Gastrocnemius medialis (tissue), 4 donors: ENCODE data around the gene PLPP3. TPM values are rescaled to one million over a fixed set of nuclear protein-coding genes. Genes with fewer than 3 reads are reported as not detected.

Experiments
- ATAC-seq, 2 donors: fragments of 150-250 bp; one replicate each; pipeline ENCODE4 v1.9.1; 2016
- DNase-seq, 2 donors: peaks; one replicate each; pipeline ENCODE4 v3.0.0-alpha.2; 2019
- H3K27ac ChIP-seq, 4 donors: fragments of 200-600 bp; sonication (generic); 1 replicate in 1 of 4; 2 replicates in 3 of 4; pipeline ENCODE4 v1.5.1; 2016 to 2018; ENCODE audit warnings: mild to moderate bottlenecking in 2 of 4, moderate library complexity in 1 of 4
- H3K27me3 ChIP-seq, 3 donors: fragments of 200-600 bp; sonication (generic) in 2 of 3; 1 replicate in 1 of 3; 2 replicates in 2 of 3; pipeline versions ENCODE4 v1.5.1 to v1.6.0; 2016 to 2019; ENCODE audit warnings: mild to moderate bottlenecking in 1 of 3, moderate library complexity in 1 of 3
- H3K36me3 ChIP-seq, 2 donors: fragments of 200-600 bp; sonication (generic) in 1 of 2; one replicate each; pipeline ENCODE4 v1.5.1; 2017 to 2018
- H3K4me1 ChIP-seq, 2 donors: fragments of 200-600 bp; sonication (generic) in 1 of 2; one replicate each; pipeline ENCODE4 v1.5.1; 2016 to 2017; ENCODE audit warnings: mild to moderate bottlenecking in 2 of 2
- H3K4me3 ChIP-seq, 4 donors: fragments of 200-600 bp; sonication (generic) in 3 of 4; 1 replicate in 1 of 4; 2 replicates in 3 of 4; pipeline ENCODE4 v1.5.1; 2016 to 2019; ENCODE audit warnings: mild to moderate bottlenecking in 2 of 4
- H3K9me3 ChIP-seq, 3 donors: fragments of 200-600 bp; sonication (generic) in 2 of 3; 1 replicate in 1 of 3; 2 replicates in 2 of 3; pipeline ENCODE4 v1.5.1; 2016 to 2019
- CTCF ChIP-seq, 5 experiments: fragments of 450-650 bp in 3 of 5; fragments of 200-600 bp in 2 of 5; sonication (generic) in 2 of 5; IDR thresholded peaks in 4 of 5; conservative IDR thresholded peaks in 1 of 5; 1 replicate in 4 of 5; 2 replicates in 1 of 5; pipeline ENCODE4 v1.5.1; 2016 to 2019; ENCODE audit warnings: antibody characterized with exemption in 5 of 5, mild to moderate bottlenecking in 3 of 5, moderate library complexity in 3 of 5
- POLR2A ChIP-seq, 2 donors: fragments of 450-650 bp; IDR thresholded peaks; one replicate each; pipeline ENCODE4 v1.6.1; 2017; ENCODE audit warnings: antibody characterized with exemption in 2 of 2, mild to moderate bottlenecking in 2 of 2, moderate library complexity in 2 of 2
- in situ Hi-C, 4 donors: fragments of 200-750 bp; cut with MboI; loops; one replicate each; pipeline versions ENCODE4 v1.15.0 to v1.8.0; 2017; ENCODE audit warnings: low sequenced_read_pairs in 4 of 4
- intact Hi-C: fragments of 100-400 bp; cut with DNase I; formaldehyde crosslinking; loops from one replicate; pipeline ENCODE4 v1.15.1; 2023; ENCODE audit warnings: low total_unique reads
- total RNA-seq, 4 donors: library from RNA; depleted of rRNA; stranded (reverse); fragments of >200 nt; gene quantifications; one replicate each; pipeline versions ENCODE4 v1.1.0 to v1.2.3, GENCODE V29; 2016

The PLPP3 gene
- total RNA-seq, 4 donors from 2014 or later, result 53.2 to 71.5 (median 55.5) TPM

- no peak for TF ChIP-seq CTCF (IDR thresholded peaks at IDR 0.05 in 4 of 5, conservative IDR thresholded peaks at IDR 0.05 in 1 of 5)
- no peak for TF ChIP-seq POLR2A (IDR thresholded peaks at IDR 0.05)
- Histone ChIP-seq H3K9me3 (no peaks in the 10 kb centered on the region), H3K36me3 (no peaks in the 10 kb centered on the region), H3K27ac (peak overlapping the region in 1 of 4 donors; percentile 73), H3K4me1 (peaks cover 58 to 75% of the 10 kb centered on the region in 2 donors), H3K27me3 (no peaks in the 10 kb centered on the region), H3K4me3 (no peak overlapping the region)
- in situ Hi-C loops, result loop anchor here in 1 of 4 donors (10.0 kb wide), 1 partner anchor 55 kb away; no protein-coding TSS in a partner anchor
- no peak for DNase-seq
- no peak for ATAC-seq
- intact Hi-C loops, result loop anchor here (5.0 kb wide), 2 partner anchors 142 to 497 kb away; no protein-coding TSS in a partner anchor
Measured at GRCh38 chr1:56569661-56570060, 9.7 kb downstream of the PLPP3 start.

DNA sequence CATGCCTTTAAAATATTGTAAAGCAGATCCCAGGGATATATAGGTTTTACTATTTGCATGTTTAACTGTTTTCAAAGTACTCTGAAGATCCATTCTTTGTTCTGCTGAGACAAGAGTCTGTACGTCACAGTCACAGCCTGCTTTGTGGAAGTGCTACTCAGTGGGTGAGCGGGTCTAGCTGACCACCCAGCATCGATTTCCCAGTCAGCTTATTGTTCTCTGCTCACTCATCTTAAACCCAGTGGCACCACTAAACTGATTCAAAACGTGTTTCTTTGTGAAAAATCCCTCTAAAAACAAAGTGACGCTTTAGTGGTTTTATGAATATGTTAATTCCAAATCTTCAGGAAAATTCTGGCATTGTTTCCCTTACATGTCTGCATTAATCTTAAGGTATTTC, 12.4 kb downstream of the PLPP3 start:
- intact Hi-C loops, result no loop called here

DNA sequence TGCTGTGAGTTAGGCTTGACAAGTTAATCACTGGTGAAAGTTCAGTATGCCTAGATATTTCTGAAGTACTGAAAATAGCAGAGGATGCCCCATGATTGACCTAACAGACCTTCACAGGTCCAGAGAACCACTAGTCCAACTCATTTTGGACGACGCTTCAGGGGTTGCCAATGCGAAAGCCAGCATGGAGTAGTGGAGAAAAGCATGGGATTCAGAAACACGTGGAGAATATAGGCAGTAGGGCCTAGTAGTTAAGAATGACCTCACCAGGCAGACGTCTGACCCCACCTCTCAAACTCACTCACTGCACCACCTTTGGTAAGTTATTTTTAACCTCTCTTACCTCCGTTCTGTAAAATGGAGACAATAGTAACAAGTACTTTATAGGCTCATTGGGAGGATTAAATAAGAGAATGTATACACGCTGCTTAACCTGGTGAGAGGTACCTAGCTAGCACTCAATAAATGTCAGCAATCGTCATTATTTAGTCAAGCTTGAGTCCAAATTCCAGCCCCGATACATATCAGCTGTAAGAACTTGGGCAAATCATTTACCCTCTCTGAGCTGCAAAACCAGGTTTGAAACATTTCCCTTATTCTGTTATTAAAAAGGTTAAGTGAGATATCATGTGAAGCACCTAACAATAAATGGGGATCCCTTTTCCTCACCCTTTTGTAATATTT, 13.2 kb downstream of the PLPP3 start:
- no peak for ATAC-seq
- in situ Hi-C loops (loop anchor here in 1 of 4 donors (10.0 kb wide), 1 partner anchor 51 kb away; no protein-coding TSS in a partner anchor), intact Hi-C loops (no loop called here)
- H3K4me1 ChIP-seq, result peaks cover 64 to 71% of the 10 kb centered on the region in 2 donors
- H3K36me3 ChIP-seq, result no peaks in the 10 kb centered on the region
- no peak overlapping the region for H3K27ac ChIP-seq
- no peaks in the 10 kb centered on the region for H3K9me3 ChIP-seq
- TF ChIP-seq CTCF (IDR thresholded peaks at IDR 0.05 in 4 of 5, conservative IDR thresholded peaks at IDR 0.05 in 1 of 5) (no peak), POLR2A (IDR thresholded peaks at IDR 0.05) (no peak)
- H3K27me3 ChIP-seq, result no peaks in the 10 kb centered on the region
- H3K4me3 ChIP-seq, result no peak overlapping the region
- DNase-seq, result no peak

More for the DNA sequence above, 12.4 kb downstream of the PLPP3 start:
- in situ Hi-C loops, result loop anchor here in 1 of 4 donors (10.0 kb wide), 1 partner anchor 52 kb away; no protein-coding TSS in a partner anchor
- no peak for ATAC-seq
- Histone ChIP-seq H3K4me1 (peaks cover 65 to 71% of the 10 kb centered on the region in 2 donors), H3K4me3 (no peak overlapping the region), H3K27ac (no peak overlapping the region), H3K27me3 (no peaks in the 10 kb centered on the region), H3K9me3 (no peaks in the 10 kb centered on the region), H3K36me3 (no peaks in the 10 kb centered on the region)
- no peak for DNase-seq
- TF ChIP-seq CTCF (IDR thresholded peaks at IDR 0.05 in 4 of 5, conservative IDR thresholded peaks at IDR 0.05 in 1 of 5), result no peak
- no peak for TF ChIP-seq POLR2A (IDR thresholded peaks at IDR 0.05)

GRCh38 chr1:56564615-56565014, 14.7 kb downstream of the PLPP3 start:
- Histone ChIP-seq H3K4me3 (no peak overlapping the region), H3K36me3 (no peaks in the 10 kb centered on the region), H3K9me3 (no peaks in the 10 kb centered on the region), H3K27ac (no peak overlapping the region), H3K27me3 (no peaks in the 10 kb centered on the region), H3K4me1 (peaks cover 51 to 58% of the 10 kb centered on the region in 2 donors)
- no peak for DNase-seq
- TF ChIP-seq CTCF (IDR thresholded peaks at IDR 0.05 in 4 of 5, conservative IDR thresholded peaks at IDR 0.05 in 1 of 5) (no peak), POLR2A (IDR thresholded peaks at IDR 0.05) (no peak)
- intact Hi-C loops (loop anchor here (2.0 kb wide), 1 partner anchor 16 kb away; no protein-coding TSS in a partner anchor), in situ Hi-C loops (loop anchor here in 1 of 4 donors (10.0 kb wide), 1 partner anchor 50 kb away; no protein-coding TSS in a partner anchor)
- no peak for ATAC-seq
